ENCODE measurements around the gene ST8SIA1. TPM values are rescaled to one million over a fixed set of nuclear protein-coding genes. Genes with fewer than 3 reads are reported as not detected.

ST8SIA1 gene
- polyA plus RNA-seq, 1 of the 3 experiments (the other 2 are of a cell fraction) = 0.12 TPM

GRCh38 chr12:22357531-22357930 is 23.0 kb upstream of the ST8SIA1 start (continued):
- TF ChIP-seq, protein P1, sequence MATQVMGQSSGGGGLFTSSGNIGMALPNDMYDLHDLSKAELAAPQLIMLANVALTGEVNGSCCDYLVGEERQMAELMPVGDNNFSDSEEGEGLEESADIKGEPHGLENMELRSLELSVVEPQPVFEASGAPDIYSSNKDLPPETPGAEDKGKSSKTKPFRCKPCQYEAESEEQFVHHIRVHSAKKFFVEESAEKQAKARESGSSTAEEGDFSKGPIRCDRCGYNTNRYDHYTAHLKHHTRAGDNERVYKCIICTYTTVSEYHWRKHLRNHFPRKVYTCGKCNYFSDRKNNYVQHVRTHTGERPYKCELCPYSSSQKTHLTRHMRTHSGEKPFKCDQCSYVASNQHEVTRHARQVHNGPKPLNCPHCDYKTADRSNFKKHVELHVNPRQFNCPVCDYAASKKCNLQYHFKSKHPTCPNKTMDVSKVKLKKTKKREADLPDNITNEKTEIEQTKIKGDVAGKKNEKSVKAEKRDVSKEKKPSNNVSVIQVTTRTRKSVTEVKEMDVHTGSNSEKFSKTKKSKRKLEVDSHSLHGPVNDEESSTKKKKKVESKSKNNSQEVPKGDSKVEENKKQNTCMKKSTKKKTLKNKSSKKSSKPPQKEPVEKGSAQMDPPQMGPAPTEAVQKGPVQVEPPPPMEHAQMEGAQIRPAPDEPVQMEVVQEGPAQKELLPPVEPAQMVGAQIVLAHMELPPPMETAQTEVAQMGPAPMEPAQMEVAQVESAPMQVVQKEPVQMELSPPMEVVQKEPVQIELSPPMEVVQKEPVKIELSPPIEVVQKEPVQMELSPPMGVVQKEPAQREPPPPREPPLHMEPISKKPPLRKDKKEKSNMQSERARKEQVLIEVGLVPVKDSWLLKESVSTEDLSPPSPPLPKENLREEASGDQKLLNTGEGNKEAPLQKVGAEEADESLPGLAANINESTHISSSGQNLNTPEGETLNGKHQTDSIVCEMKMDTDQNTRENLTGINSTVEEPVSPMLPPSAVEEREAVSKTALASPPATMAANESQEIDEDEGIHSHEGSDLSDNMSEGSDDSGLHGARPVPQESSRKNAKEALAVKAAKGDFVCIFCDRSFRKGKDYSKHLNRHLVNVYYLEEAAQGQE (IDR thresholded peaks at IDR 0.05; ENCODE audit: low read depth, low read length) = no peak
- TF ChIP-seq SIN3A (IDR thresholded peaks at IDR 0.05; ENCODE audit: borderline replicate concordance, low read depth, low read length) = no peak
- no peak for TF ChIP-seq GABPA (IDR thresholded peaks at IDR 0.05; ENCODE audit: low read depth)
- no peak for TF ChIP-seq EZH2phosphoT487 (IDR thresholded peaks at IDR 0.05; ENCODE audit: borderline replicate concordance, low read depth)
- TF ChIP-seq FOSL2 (IDR thresholded peaks at IDR 0.05; ENCODE audit: borderline replicate concordance, low read depth) = no peak
- no peak for TF ChIP-seq TAF1 (IDR thresholded peaks at IDR 0.05; ENCODE audit: borderline replicate concordance, low read depth, low read length)
- no peak for TF ChIP-seq FOXM1 (IDR thresholded peaks at IDR 0.05; ENCODE audit: low read depth)
- TF ChIP-seq, protein P2, sequence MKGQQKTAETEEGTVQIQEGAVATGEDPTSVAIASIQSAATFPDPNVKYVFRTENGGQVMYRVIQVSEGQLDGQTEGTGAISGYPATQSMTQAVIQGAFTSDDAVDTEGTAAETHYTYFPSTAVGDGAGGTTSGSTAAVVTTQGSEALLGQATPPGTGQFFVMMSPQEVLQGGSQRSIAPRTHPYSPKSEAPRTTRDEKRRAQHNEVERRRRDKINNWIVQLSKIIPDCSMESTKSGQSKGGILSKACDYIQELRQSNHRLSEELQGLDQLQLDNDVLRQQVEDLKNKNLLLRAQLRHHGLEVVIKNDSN (IDR thresholded peaks at IDR 0.05; ENCODE audit: borderline replicate concordance, low read depth) = no peak
- no peak for TF ChIP-seq RCOR1 (IDR thresholded peaks at IDR 0.05; ENCODE audit: low read length)
- no peak for TF ChIP-seq NRF1 (IDR thresholded peaks at IDR 0.05; ENCODE audit: low read depth, low read length)

DNA sequence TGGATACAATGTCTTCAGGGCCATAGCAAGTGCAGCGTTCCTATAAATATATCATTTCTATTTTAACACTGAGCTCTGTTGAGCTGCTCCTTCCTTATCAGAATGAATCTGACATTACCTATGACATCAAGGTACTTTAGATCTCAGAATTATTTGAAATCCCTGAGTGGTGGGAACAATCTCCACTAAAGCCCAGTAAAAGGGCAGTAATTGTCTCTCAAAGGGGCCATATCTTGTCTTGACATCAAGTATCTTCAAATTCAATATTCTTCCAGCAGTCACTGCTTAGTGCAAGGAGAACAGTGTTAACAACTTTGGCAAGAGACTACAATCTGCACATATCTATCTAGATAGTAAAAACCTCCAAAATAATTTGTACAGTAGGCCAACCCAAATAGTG is 21.7 kb upstream of the ST8SIA1 start:
- H3F3A ChIP-seq (replicated peaks; ENCODE audit: insufficient read depth) = no peaks in the 10 kb centered on the region
- no peaks in the 10 kb centered on the region for H3K9me3 ChIP-seq
- WGBS (ENCODE audit: low lambda C conversion rate) = 5% methylated on average over 1 of the region's 1 CpG
- no peak overlapping the region for H2AFZ ChIP-seq (ENCODE audit: low read depth)
- no peaks in the 10 kb centered on the region for H3K36me3 ChIP-seq (replicated peaks in 1 of 2; ENCODE audit: control insufficient read depth in 1 of 2, insufficient read depth in 2 of 2, low read length in 1 of 2)
- H3K27ac ChIP-seq (ENCODE audit: low read depth in 2 of 2, low read length in 1 of 2) = no peak overlapping the region
- no peak overlapping the region for H3K4me3 ChIP-seq (ENCODE audit: low read depth in 2 of 2, low read length in 1 of 2)
- no peaks in the 10 kb centered on the region for H3K27me3 ChIP-seq (ENCODE audit: insufficient read depth)
- no peaks in the 10 kb centered on the region for H3K9me2 ChIP-seq
- TF ChIP-seq RCOR1 (IDR thresholded peaks at IDR 0.05; ENCODE audit: low read length) = no peak
- no peak for TF ChIP-seq GATA2 (CRISPR knock-in tag; IDR thresholded peaks at IDR 0.05)
- TF ChIP-seq TCF12 (IDR thresholded peaks at IDR 0.05) = no peak
- TF ChIP-seq, protein P3, sequence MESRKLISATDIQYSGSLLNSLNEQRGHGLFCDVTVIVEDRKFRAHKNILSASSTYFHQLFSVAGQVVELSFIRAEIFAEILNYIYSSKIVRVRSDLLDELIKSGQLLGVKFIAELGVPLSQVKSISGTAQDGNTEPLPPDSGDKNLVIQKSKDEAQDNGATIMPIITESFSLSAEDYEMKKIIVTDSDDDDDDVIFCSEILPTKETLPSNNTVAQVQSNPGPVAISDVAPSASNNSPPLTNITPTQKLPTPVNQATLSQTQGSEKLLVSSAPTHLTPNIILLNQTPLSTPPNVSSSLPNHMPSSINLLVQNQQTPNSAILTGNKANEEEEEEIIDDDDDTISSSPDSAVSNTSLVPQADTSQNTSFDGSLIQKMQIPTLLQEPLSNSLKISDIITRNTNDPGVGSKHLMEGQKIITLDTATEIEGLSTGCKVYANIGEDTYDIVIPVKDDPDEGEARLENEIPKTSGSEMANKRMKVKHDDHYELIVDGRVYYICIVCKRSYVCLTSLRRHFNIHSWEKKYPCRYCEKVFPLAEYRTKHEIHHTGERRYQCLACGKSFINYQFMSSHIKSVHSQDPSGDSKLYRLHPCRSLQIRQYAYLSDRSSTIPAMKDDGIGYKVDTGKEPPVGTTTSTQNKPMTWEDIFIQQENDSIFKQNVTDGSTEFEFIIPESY (IDR thresholded peaks at IDR 0.05; ENCODE audit: borderline replicate concordance, low read depth) = no peak
- TF ChIP-seq, protein P1 (IDR thresholded peaks at IDR 0.05; ENCODE audit: low read depth, low read length) = no peak
- TF ChIP-seq MEF2A (IDR thresholded peaks at IDR 0.05; ENCODE audit: borderline replicate concordance, low read depth) = no peak
- TF ChIP-seq MXI1 (IDR thresholded peaks at IDR 0.05; ENCODE audit: low read depth, low read length) = no peak
- no peaks in the 10 kb centered on the region for H4K20me1 ChIP-seq (ENCODE audit: insufficient read depth)
- H3K4me2 ChIP-seq = no peak overlapping the region
- no peak for DNase-seq
- H3K79me2 ChIP-seq (ENCODE audit: insufficient read depth) = no peaks in the 10 kb centered on the region
- ChIA-PET POLR2A (no interaction called here), CTCF (interaction anchor here (1.1 to 1.2 kb wide), 2 partner anchors 14 to 21 kb away, joined by 4 read pairs; no protein-coding TSS in a partner anchor)
- no peaks in the 10 kb centered on the region for H3K4me1 ChIP-seq (ENCODE audit: control insufficient read depth in 1 of 2, insufficient read depth in 2 of 2, low read depth in 1 of 2, low read length in 1 of 2)
- H3K9ac ChIP-seq = no peak overlapping the region
